IMR-90 (cell line): ENCODE measurements around the gene OR2F1. TPM values are rescaled to one million over a fixed set of nuclear protein-coding genes. Genes with fewer than 3 reads are reported as not detected.

Experiments used
- ATAC-seq: fragments of 200-7000 bp; cut with Tn5 transposase; 2 replicates; pipeline ENCODE4 v1.9.1; 2020; ENCODE audit warnings: low read depth, mild to moderate bottlenecking, moderate library complexity
- BruUV-seq: library from RNA; stranded (reverse); fragments of 400-500 nt; replicated peaks from 2 replicates; lab custom pipeline; 2021; lab: Mats Ljungman, UMichigan
- CTCF ChIA-PET: fragments of 300-600 bp; formaldehyde crosslinking; extraction: SDS; loops from one replicate; lab custom pipeline; 2021; ENCODE audit warnings: antibody characterized with exemption; lab: Yijun Ruan, JAX
- POLR2A ChIA-PET: fragments of 300-600 bp; sonication (Branson Sonifier 250); formaldehyde crosslinking; loops from one replicate; lab custom pipeline; 2022; ENCODE audit warnings: antibody characterized with exemption; ENCODE audit not compliant: unreplicated experiment; lab: Charles Lee
- DNase-seq: peaks from one replicate; pipeline ENCODE4 v3.0.0; 2013
- H2AFZ ChIP-seq: replicated peaks from 2 replicates; pipeline ENCODE3; 2013; ENCODE audit warnings: low read length, mild to moderate bottlenecking; ENCODE audit not compliant: poor library complexity
- H2AK5ac ChIP-seq: 2 replicates; pipeline ENCODE4 v1.6.1; 2013; ENCODE audit warnings: low read depth, low read length, inconsistent platforms
- H2AK9ac ChIP-seq: replicated peaks from 2 replicates; pipeline ENCODE3; 2013; ENCODE audit warnings: mild to moderate bottlenecking, low read depth, low read length, moderate library complexity; ENCODE audit not compliant: poor library complexity
- H2BK120ac ChIP-seq: 2 replicates; pipeline ENCODE4 v1.6.1; 2013; ENCODE audit warnings: low read depth, low read length, inconsistent platforms
- H2BK15ac ChIP-seq: 3 replicates; pipeline ENCODE4 v1.6.1; 2013; ENCODE audit warnings: low read depth, low read length, inconsistent platforms
- H2BK20ac ChIP-seq: 2 replicates; pipeline ENCODE4 v1.6.1; 2013; ENCODE audit warnings: low read depth, mild to moderate bottlenecking, inconsistent platforms, low read length, moderate library complexity
- H2BK5ac ChIP-seq: 2 replicates; pipeline ENCODE4 v1.6.1; 2013; ENCODE audit warnings: mild to moderate bottlenecking, low read depth, low read length, inconsistent platforms; ENCODE audit not compliant: poor library complexity, severe bottlenecking
- H3K14ac ChIP-seq: replicated peaks from 2 replicates; pipeline ENCODE4 v1.6.1; 2013; ENCODE audit warnings: low read depth, low read length, inconsistent platforms
- H3K18ac ChIP-seq: 2 replicates; pipeline ENCODE4 v1.6.1; 2013; ENCODE audit warnings: low read depth, low read length, control low read depth
- H3K23ac ChIP-seq: 2 replicates; pipeline ENCODE4 v1.6.1; 2013; ENCODE audit warnings: low read depth, low read length, inconsistent platforms
- H3K27ac ChIP-seq: 2 replicates; pipeline ENCODE4 v1.5.1; 2013; ENCODE audit warnings: mild to moderate bottlenecking, control low read depth, low read length; ENCODE audit not compliant: insufficient read depth
- H3K27me3 ChIP-seq: 2 replicates; pipeline ENCODE4 v1.6.1; 2013; ENCODE audit warnings: low read length; ENCODE audit not compliant: control insufficient read depth, insufficient read depth
- H3K36me3 ChIP-seq: 2 replicates; pipeline ENCODE4 v1.6.1; 2013; ENCODE audit warnings: low read length, mixed read lengths; ENCODE audit not compliant: control insufficient read depth, insufficient read depth
- H3K4ac ChIP-seq: 2 replicates; pipeline ENCODE4 v1.6.1; 2013; ENCODE audit warnings: low read depth, low read length, inconsistent platforms
- H3K4me1 ChIP-seq: 2 replicates; pipeline ENCODE4 v1.6.1; 2013; ENCODE audit warnings: low read length, mixed read lengths; ENCODE audit not compliant: control insufficient read depth, insufficient read depth
- H3K4me2 ChIP-seq: 2 replicates; pipeline ENCODE4 v1.6.1; 2013; ENCODE audit warnings: low read depth, mild to moderate bottlenecking, control low read depth, low read length, moderate library complexity
- H3K4me3 ChIP-seq: 2 replicates; pipeline ENCODE4 v1.5.1; 2013; ENCODE audit warnings: low read depth, mild to moderate bottlenecking, control low read depth, low read length, moderate library complexity; ENCODE audit not compliant: insufficient read depth
- H3K56ac ChIP-seq: 2 replicates; pipeline ENCODE4 v1.6.1; 2013; ENCODE audit warnings: low read length, inconsistent platforms; ENCODE audit not compliant: insufficient read depth; ENCODE audit errors: extremely low read depth
- H3K79me1 ChIP-seq, 2 experiments: 2 replicates each; pipeline ENCODE4 v1.6.1; 2013; ENCODE audit warnings: low read length in 2 of 2, inconsistent platforms in 1 of 2, low read depth in 1 of 2
- H3K9ac ChIP-seq: 2 replicates; pipeline ENCODE4 v1.6.1; 2013; ENCODE audit warnings: low read depth, low read length, control low read depth
- H3K9me1 ChIP-seq: 2 replicates; pipeline ENCODE4 v1.6.1; 2013; ENCODE audit warnings: low read length, inconsistent platforms; ENCODE audit not compliant: insufficient read depth
- H3K9me3 ChIP-seq: 2 replicates; pipeline ENCODE4 v1.6.1; 2013; ENCODE audit warnings: low read length; ENCODE audit not compliant: control insufficient read depth, insufficient read depth
- H4K20me1 ChIP-seq: 2 replicates; pipeline ENCODE4 v1.6.1; 2013; ENCODE audit warnings: low read length, inconsistent platforms; ENCODE audit not compliant: insufficient read depth
- H4K5ac ChIP-seq: 2 replicates; pipeline ENCODE4 v1.6.1; 2013; ENCODE audit warnings: mild to moderate bottlenecking, low read depth, low read length, control low read depth
- H4K8ac ChIP-seq, 2 experiments: 2 replicates each; pipeline ENCODE4 v1.6.1; 2013; ENCODE audit warnings: low read depth in 2 of 2, low read length in 2 of 2, control low read depth in 1 of 2, inconsistent platforms in 1 of 2
- H4K91ac ChIP-seq: 2 replicates; pipeline ENCODE4 v1.6.1; 2013; ENCODE audit warnings: low read depth, low read length, inconsistent platforms; ENCODE audit not compliant: insufficient read depth
- CEBPB ChIP-seq: IDR thresholded peaks from 2 replicates; pipeline ENCODE4 v1.6.1; 2012; ENCODE audit warnings: low read depth, low read length, improper control_type of control experiment
- CHD1 ChIP-seq: IDR thresholded peaks from 2 replicates; pipeline ENCODE4 v1.6.1; 2012; ENCODE audit warnings: low read depth, low read length, improper control_type of control experiment
- CTCF ChIP-seq: conservative IDR thresholded peaks from 2 replicates; pipeline ENCODE4 v1.5.1; 2012; ENCODE audit warnings: mild to moderate bottlenecking, low read depth, low read length, improper control_type of control experiment
- MAFK ChIP-seq: IDR thresholded peaks from 2 replicates; pipeline ENCODE4 v1.6.1; 2012; ENCODE audit warnings: low read depth, low read length, improper control_type of control experiment
- MAZ ChIP-seq: IDR thresholded peaks from 2 replicates; pipeline ENCODE4 v1.6.1; 2012; ENCODE audit warnings: low read depth, mild to moderate bottlenecking, low read length, improper control_type of control experiment, moderate library complexity, borderline replicate concordance
- MXI1 ChIP-seq: IDR thresholded peaks from 2 replicates; pipeline ENCODE4 v1.6.1; 2012; ENCODE audit warnings: low read depth, mild to moderate bottlenecking, low read length, moderate library complexity, borderline replicate concordance
- NFE2L2 ChIP-seq: fragments of 150-350 bp; IDR thresholded peaks from 2 replicates; pipeline ENCODE4 v1.6.1; 2016; ENCODE audit warnings: low read depth, mild to moderate bottlenecking, low read length
- POLR2A ChIP-seq: IDR thresholded peaks from 2 replicates; pipeline ENCODE4 v1.6.1; 2012; ENCODE audit warnings: mild to moderate bottlenecking, low read depth, low read length
- RFX5 ChIP-seq: IDR thresholded peaks from 2 replicates; pipeline ENCODE4 v1.8.0; 2012; ENCODE audit warnings: low read depth, mild to moderate bottlenecking, low read length, moderate library complexity
- WGBS, 2 experiments: methylation state at CpG; one replicate each; pipeline versions ENCODE4 v1.1.5 to v1.1.7; 2013; ENCODE audit warnings: missing lambda C conversion rate in 2 of 2; ENCODE audit not compliant: insufficient read length in 1 of 2; ENCODE audit errors: extremely low coverage in 2 of 2; 5-methylcytosine and 5-hydroxymethylcytosine counted together
- dilution Hi-C: fragments of 300-500 bp; cut with HindIII; formaldehyde crosslinking; loops from one replicate; pipeline ENCODE4 v1.14.3; 2018; ENCODE audit warnings: low sequenced_read_pairs; ENCODE audit not compliant: unreplicated experiment
- in situ Hi-C: fragments of 300-500 bp; cut with MboI; formaldehyde crosslinking; loops from 3 replicates; pipeline ENCODE4 v1.14.3; 2019; ENCODE audit warnings: low sequenced_read_pairs, inconsistent platforms, mixed read lengths
- intact Hi-C: fragments of 100-400 bp; cut with micrococcal nuclease; formaldehyde crosslinking; loops from 2 replicates; pipeline ENCODE4 v1.10.0; 2022
- polyA plus RNA-seq, 3 experiments: library from polyadenylated mRNA; depleted of rRNA; stranded (reverse); fragments of >200 nt; gene quantifications; 2 replicates each; pipeline ENCODE4 v1.2.3, GENCODE V29; 2012; ENCODE audit warnings: low replicate concordance in 1 of 3
- total RNA-seq: library from RNA; depleted of rRNA; stranded (reverse); fragments of >200 nt; gene quantifications from 2 replicates; pipeline ENCODE4 v1.2.3, GENCODE V29; 2012
- TF ChIP-seq, protein P1 (sequence below): fragments of 150-350 bp; IDR thresholded peaks from 2 replicates; pipeline ENCODE4 v1.6.1; 2016; ENCODE audit warnings: low read depth, mild to moderate bottlenecking, low read length, moderate library complexity, borderline replicate concordance
- TF ChIP-seq, protein P2 (sequence below): fragments of 150-350 bp; IDR thresholded peaks from 2 replicates; pipeline ENCODE4 v1.6.1; 2017; ENCODE audit warnings: mild to moderate bottlenecking, antibody characterized with exemption, low read length, low read depth

The OR2F1 gene
- total and polyA plus RNA-seq, 2 of the 4 experiments (the other 2 are of a cell fraction): not detected

GRCh38 chr7:143914938-143915652 is 39.5 kb upstream of the OR2F1 start:
- Histone ChIP-seq H2BK5ac (no peak overlapping the region), H3K56ac (no peak overlapping the region), H3K9me1 (no peaks in the 10 kb centered on the region), H3K18ac (no peak overlapping the region), H4K91ac (no peak overlapping the region), H4K20me1 (no peaks in the 10 kb centered on the region), H3K4me2 (no peak overlapping the region), H3K27me3 (no peaks in the 10 kb centered on the region; the same call in 1 of the 2 replicates), H3K27ac (no peak overlapping the region), H2AFZ (no peak overlapping the region), H2AK5ac (no peak overlapping the region), H3K4ac (no peak overlapping the region), H3K4me1 (peaks cover 6% of the 10 kb centered on the region), H3K9me3 (no peaks in the 10 kb centered on the region), H3K23ac (no peak overlapping the region), H3K14ac (no peak overlapping the region), H2BK20ac (no peak overlapping the region), H2BK15ac (no peak overlapping the region), H3K36me3 (no peaks in the 10 kb centered on the region), H3K9ac (no peak overlapping the region), H2BK120ac (no peak overlapping the region), H4K5ac (no peak overlapping the region), H3K79me1 (no peaks in the 10 kb centered on the region), H2AK9ac (no peak overlapping the region), H4K8ac (no peak overlapping the region), H3K4me3 (no peak overlapping the region)
- no TSS peak for BruUV-seq
- intact Hi-C loops: no loop called here
- ChIA-PET CTCF (no interaction called here), POLR2A (no interaction called here)
- no peak for TF ChIP-seq POLR2A
- TF ChIP-seq, protein P1, sequence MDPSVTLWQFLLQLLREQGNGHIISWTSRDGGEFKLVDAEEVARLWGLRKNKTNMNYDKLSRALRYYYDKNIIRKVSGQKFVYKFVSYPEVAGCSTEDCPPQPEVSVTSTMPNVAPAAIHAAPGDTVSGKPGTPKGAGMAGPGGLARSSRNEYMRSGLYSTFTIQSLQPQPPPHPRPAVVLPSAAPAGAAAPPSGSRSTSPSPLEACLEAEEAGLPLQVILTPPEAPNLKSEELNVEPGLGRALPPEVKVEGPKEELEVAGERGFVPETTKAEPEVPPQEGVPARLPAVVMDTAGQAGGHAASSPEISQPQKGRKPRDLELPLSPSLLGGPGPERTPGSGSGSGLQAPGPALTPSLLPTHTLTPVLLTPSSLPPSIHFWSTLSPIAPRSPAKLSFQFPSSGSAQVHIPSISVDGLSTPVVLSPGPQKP: no peak
- no peak for TF ChIP-seq CTCF
- TF ChIP-seq CHD1: no peak
- TF ChIP-seq, protein P2, sequence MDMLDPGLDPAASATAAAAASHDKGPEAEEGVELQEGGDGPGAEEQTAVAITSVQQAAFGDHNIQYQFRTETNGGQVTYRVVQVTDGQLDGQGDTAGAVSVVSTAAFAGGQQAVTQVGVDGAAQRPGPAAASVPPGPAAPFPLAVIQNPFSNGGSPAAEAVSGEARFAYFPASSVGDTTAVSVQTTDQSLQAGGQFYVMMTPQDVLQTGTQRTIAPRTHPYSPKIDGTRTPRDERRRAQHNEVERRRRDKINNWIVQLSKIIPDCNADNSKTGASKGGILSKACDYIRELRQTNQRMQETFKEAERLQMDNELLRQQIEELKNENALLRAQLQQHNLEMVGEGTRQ: no peak
- TF ChIP-seq RFX5: no peak
- TF ChIP-seq NFE2L2: no peak
- no peak for TF ChIP-seq MAFK
- no peak for TF ChIP-seq MXI1
- no peak for TF ChIP-seq MAZ
- TF ChIP-seq CEBPB: no peak
- in situ Hi-C loops: no loop called here
- ATAC-seq: peak; percentile 74
- no peak for DNase-seq
- dilution Hi-C loops: no loop called here
- WGBS, 2 experiments: 60% methylated on average over 1 of the region's 7 CpGs; no CpG with 5 or more reads in 1 of the 2 experiments
